Left kidney (tissue), 8 donors: ENCODE measurements around the gene AKT3. TPM values are rescaled to one million over a fixed set of nuclear protein-coding genes. Genes with fewer than 3 reads are reported as not detected.
A peak's percentile ranks its signal among the peaks of the same experiment; 100 is the strongest.
"Not testable (repeated sequence)": the region's sequence is repeated elsewhere in the genome, so short reads cannot be mapped to it uniquely, and the experiment has no call there.

ENCODE experiments used
- DNase-seq: peaks from one replicate; pipeline ENCODE4 v3.0.0-alpha.2; 2013
- long read RNA-seq, 8 donors: transcript quantifications; one replicate each; lab custom pipeline, GENCODE V29; 2026
- polyA plus RNA-seq: library from polyadenylated mRNA; unstranded; fragments of 120-200 nt; gene quantifications from one replicate; pipeline ENCODE4 v1.2.1, GENCODE V29; 2013; ENCODE audit not compliant: insufficient read length

Gene AKT3
- 27.7 TPM for polyA plus RNA-seq
- long read RNA-seq, donor 1, full-length matches to known transcripts: 10 of 10 reads
- long read RNA-seq, donor 1, partial matches to known transcripts: 0 of 10 reads
- long read RNA-seq, donor 1, other reads (novel, unspliced or antisense): 0 of 10 reads
- long read RNA-seq, donor 2: 0 reads
- long read RNA-seq, donor 3: 0 reads
- long read RNA-seq, donor 4: 0 reads
- long read RNA-seq, donor 5, full-length matches to known transcripts: 1 of 1 reads
- long read RNA-seq, donor 5, partial matches to known transcripts: 0 of 1 reads
- long read RNA-seq, donor 5, other reads (novel, unspliced or antisense): 0 of 1 reads
- long read RNA-seq, donor 6, full-length matches to known transcripts: 3 of 3 reads
- long read RNA-seq, donor 6, partial matches to known transcripts: 0 of 3 reads
- long read RNA-seq, donor 6, other reads (novel, unspliced or antisense): 0 of 3 reads
- long read RNA-seq, donor 7, full-length matches to known transcripts: 5 of 5 reads
- long read RNA-seq, donor 7, partial matches to known transcripts: 0 of 5 reads
- long read RNA-seq, donor 7, other reads (novel, unspliced or antisense): 0 of 5 reads
- long read RNA-seq, donor 8: 0 reads

- DNase-seq: peak; percentile 65
Measured at GRCh38 chr1:243850202-243850451, at the start of gene AKT3. TSS of gene AKT3 (minus strand) at chr1:243850243. CDS start at chr1:243843170, 7,073 bp downstream.

- no peak for DNase-seq
Measured at GRCh38 chr1:243898278-243898677, 48.2 kb upstream of the AKT3 start.

GRCh38 chr1:243896313-243896712 is 46.3 kb upstream of the AKT3 start:
- DNase-seq: no peak

GRCh38 chr1:243892456-243892855 is 42.4 kb upstream of the AKT3 start:
- DNase-seq: no peak

GRCh38 chr1:243890576-243890975 is 40.5 kb upstream of the AKT3 start:
- DNase-seq: no peak

GRCh38 chr1:243885806-243886205 is 35.8 kb upstream of the AKT3 start:
- DNase-seq: no peak

- no peak for DNase-seq
Measured at GRCh38 chr1:243884603-243885002, 34.6 kb upstream of the AKT3 start.

GRCh38 chr1:243883551-243883950 is 33.5 kb upstream of the AKT3 start:
- no peak for DNase-seq

GRCh38 chr1:243882276-243882675 is 32.2 kb upstream of the AKT3 start:
- DNase-seq: no peak

- DNase-seq: not testable (repeated sequence)
Measured at GRCh38 chr1:243877058-243877457, 27.0 kb upstream of the AKT3 start.

GRCh38 chr1:243855616-243856318 is 5.7 kb upstream of the AKT3 start:
- no peak for DNase-seq

- DNase-seq: no peak
Measured at GRCh38 chr1:243851765-243852164, 1.7 kb upstream of the AKT3 start.

GRCh38 chr1:243851257-243851756 is 1.3 kb upstream of the AKT3 start:
- no peak for DNase-seq

- DNase-seq: peak; percentile 56
Measured at GRCh38 chr1:243850452-243851256, 611 bp upstream of the AKT3 start.

- DNase-seq: no peak
Measured at GRCh38 chr1:243849421-243850201, 432 bp downstream of the AKT3 start.

- DNase-seq: no peak
Measured at GRCh38 chr1:243848858-243849420, 1.1 kb downstream of the AKT3 start.

GRCh38 chr1:243848165-243848857 is 1.7 kb downstream of the AKT3 start:
- no peak for DNase-seq

GRCh38 chr1:243846761-243847160 is 3.3 kb downstream of the AKT3 start:
- DNase-seq: no peak

- DNase-seq: no peak
Measured at GRCh38 chr1:243845888-243846287, 4.2 kb downstream of the AKT3 start.

GRCh38 chr1:243844186-243844585 is 5.9 kb downstream of the AKT3 start:
- DNase-seq: no peak
